Mucosa of rectum (tissue), 2 donors: ENCODE data around the gene SDHC.
A peak's percentile ranks its signal among the peaks of the same experiment; 100 is the strongest.
"Not testable (repeated sequence)": the region's sequence is repeated elsewhere in the genome, so short reads cannot be mapped to it uniquely, and the experiment has no call there.

Experiments
- H3K27ac ChIP-seq, 2 donors: one replicate each; pipeline ENCODE4 v1.7.0; 2013; ENCODE audit warnings: inconsistent platforms in 2 of 2, low read depth in 2 of 2, low read length in 2 of 2
- H3K27me3 ChIP-seq, 2 donors: one replicate each; pipeline ENCODE4 v1.7.0; 2013; ENCODE audit warnings: low read length in 2 of 2; ENCODE audit not compliant: control insufficient read depth in 2 of 2, insufficient read depth in 2 of 2
- H3K36me3 ChIP-seq, 2 donors: one replicate each; pipeline ENCODE4 v1.7.0; 2013; ENCODE audit warnings: low read length in 2 of 2; ENCODE audit not compliant: control insufficient read depth in 2 of 2, insufficient read depth in 2 of 2
- H3K4me1 ChIP-seq, 2 donors: one replicate each; pipeline ENCODE4 v1.7.0; 2013; ENCODE audit warnings: low read length in 2 of 2, mild to moderate bottlenecking in 1 of 2; ENCODE audit not compliant: control insufficient read depth in 2 of 2, insufficient read depth in 2 of 2
- H3K4me3 ChIP-seq, 2 donors: one replicate each; pipeline ENCODE4 v1.7.0; 2013; ENCODE audit warnings: low read length in 2 of 2
- H3K9ac ChIP-seq, 2 donors: one replicate each; pipeline ENCODE4 v1.7.0; 2013; ENCODE audit warnings: low read length in 2 of 2, low read depth in 1 of 2, mild to moderate bottlenecking in 1 of 2
- H3K9me3 ChIP-seq, 2 donors: one replicate each; pipeline ENCODE4 v1.7.0; 2013; ENCODE audit warnings: low read length in 2 of 2; ENCODE audit not compliant: control insufficient read depth in 2 of 2
- donor health status: healthy.
- donor health status: Normal muscosa, but diverticular disease.

SDHC gene

DNA sequence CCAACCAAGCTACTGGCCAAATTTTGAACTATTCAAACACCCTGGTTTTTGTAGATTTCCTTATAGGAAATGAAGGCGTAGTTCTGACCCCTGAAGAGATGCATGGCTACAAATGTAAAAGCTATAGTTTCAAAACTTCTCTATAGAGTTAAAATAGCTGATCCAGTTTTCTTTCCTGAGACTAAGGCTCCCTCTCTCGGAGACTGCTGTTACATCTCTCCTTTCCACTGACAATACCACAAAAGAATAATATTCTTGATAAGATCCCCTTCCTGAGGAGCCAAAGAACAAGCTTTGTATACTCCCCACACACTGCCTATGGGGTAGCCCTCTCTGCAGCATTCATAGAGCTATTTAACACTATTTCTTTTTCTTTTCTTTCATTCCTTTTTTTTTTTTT, 60.2 kb downstream of the SDHC start:
- Histone ChIP-seq H3K9ac (no peak overlapping the region), H3K27me3 (no peaks in the 10 kb centered on the region), H3K4me1 (no peaks in the 10 kb centered on the region), H3K36me3 (no peaks in the 10 kb centered on the region), H3K4me3 (no peak overlapping the region), H3K9me3 (no peaks in the 10 kb centered on the region), H3K27ac (no peak overlapping the region)

- H3K4me3 ChIP-seq, result no peak overlapping the region
These were observed 63.8 kb downstream of the SDHC start for GRCh38 chr1:161378014-161378413.

GRCh38 chr1:161379071-161379470, 64.9 kb downstream of the SDHC start:
- H3K9ac ChIP-seq, result no peak overlapping the region
- no peak overlapping the region for H3K4me3 ChIP-seq
- no peak overlapping the region for H3K27ac ChIP-seq
- H3K9me3 ChIP-seq, result no peaks in the 10 kb centered on the region
- no peaks in the 10 kb centered on the region for H3K27me3 ChIP-seq
- H3K36me3 ChIP-seq, result no peaks in the 10 kb centered on the region
- H3K4me1 ChIP-seq, result peaks cover 0 to 3% of the 10 kb centered on the region in 2 donors

More at GRCh38 chr1:161378014-161378413, 63.8 kb downstream of the SDHC start:
- no peaks in the 10 kb centered on the region for H3K27me3 ChIP-seq
- peaks cover 0 to 3% of the 10 kb centered on the region in 2 donors for H3K4me1 ChIP-seq
- no peaks in the 10 kb centered on the region for H3K9me3 ChIP-seq
- H3K27ac ChIP-seq, result no peak overlapping the region
- H3K9ac ChIP-seq, result no peak overlapping the region
- H3K36me3 ChIP-seq, result no peaks in the 10 kb centered on the region

DNA sequence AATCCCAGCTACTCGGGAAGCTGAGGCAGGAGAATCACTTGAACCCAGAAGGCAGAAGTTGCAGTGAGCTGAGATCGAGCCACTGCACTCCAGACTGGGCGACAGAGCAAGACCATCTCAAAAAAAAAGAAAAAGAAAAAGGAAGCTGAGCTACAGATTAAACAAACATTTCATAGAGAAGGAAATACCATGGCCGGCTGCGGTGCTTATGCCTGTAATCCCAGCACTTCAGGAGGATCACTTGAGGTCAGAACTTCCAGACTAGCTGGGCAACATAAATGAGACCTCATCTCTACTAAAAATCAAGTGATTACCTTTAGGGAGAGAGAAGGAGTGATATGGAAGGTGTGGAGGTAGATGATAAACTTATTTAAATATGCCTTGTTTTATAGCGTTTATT, 67.5 kb downstream of the SDHC start:
- Histone ChIP-seq H3K4me1 (peaks cover 0 to 3% of the 10 kb centered on the region in 2 donors), H3K27ac (no peak overlapping the region), H3K27me3 (no peaks in the 10 kb centered on the region), H3K9ac (no peak overlapping the region), H3K9me3 (no peaks in the 10 kb centered on the region), H3K4me3 (no peak overlapping the region), H3K36me3 (no peaks in the 10 kb centered on the region)

GRCh38 chr1:161382214-161383019, 68.2 kb downstream of the SDHC start:
- Histone ChIP-seq H3K4me1 (peaks cover 0 to 3% of the 10 kb centered on the region in 2 donors), H3K9me3 (no peaks in the 10 kb centered on the region), H3K36me3 (no peaks in the 10 kb centered on the region), H3K9ac (no peak overlapping the region), H3K27me3 (no peaks in the 10 kb centered on the region), H3K4me3 (no peak overlapping the region), H3K27ac (no peak overlapping the region)

- H3K4me3 ChIP-seq, result no peak overlapping the region
These were observed 74.5 kb downstream of the SDHC start for GRCh38 chr1:161388639-161389038.

DNA sequence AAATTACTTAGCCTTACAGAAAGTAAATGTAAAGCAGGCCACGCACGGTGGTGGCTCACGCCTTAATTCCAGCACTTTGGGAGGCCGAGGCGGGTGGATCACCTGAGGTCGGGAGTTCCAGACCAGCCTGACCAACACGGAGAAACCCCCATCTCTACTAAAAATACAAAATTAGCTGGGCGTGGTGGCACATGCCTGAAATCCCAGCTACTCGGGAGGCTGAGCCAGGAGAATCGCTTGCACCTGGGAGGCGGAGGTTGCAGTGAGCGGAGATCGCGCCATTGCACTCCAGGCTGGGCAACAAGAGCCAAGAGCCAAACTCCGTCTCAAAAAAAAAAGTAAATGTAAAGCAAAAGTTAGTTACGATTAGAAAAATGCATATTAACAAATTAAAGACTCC, 75.0 kb downstream of the SDHC start:
- peak overlapping the region; percentile 84 to 94 for H3K9ac ChIP-seq
- not testable (repeated sequence) for H3K9me3 ChIP-seq, H3K27me3 ChIP-seq, H3K36me3 ChIP-seq
- H3K27ac ChIP-seq, result peak overlapping the region; percentile 88 to 94
- peak overlapping the region; percentile 92 to 97 for H3K4me3 ChIP-seq
- peaks cover 6 to 11% of the 10 kb centered on the region in 2 donors for H3K4me1 ChIP-seq

More at GRCh38 chr1:161388639-161389038, 74.5 kb downstream of the SDHC start:
- Histone ChIP-seq H3K4me1 (peaks cover 6 to 11% of the 10 kb centered on the region in 2 donors), H3K36me3 (no peaks in the 10 kb centered on the region), H3K27me3 (no peaks in the 10 kb centered on the region), H3K27ac (no peak overlapping the region), H3K9me3 (no peaks in the 10 kb centered on the region), H3K9ac (no peak overlapping the region)

DNA sequence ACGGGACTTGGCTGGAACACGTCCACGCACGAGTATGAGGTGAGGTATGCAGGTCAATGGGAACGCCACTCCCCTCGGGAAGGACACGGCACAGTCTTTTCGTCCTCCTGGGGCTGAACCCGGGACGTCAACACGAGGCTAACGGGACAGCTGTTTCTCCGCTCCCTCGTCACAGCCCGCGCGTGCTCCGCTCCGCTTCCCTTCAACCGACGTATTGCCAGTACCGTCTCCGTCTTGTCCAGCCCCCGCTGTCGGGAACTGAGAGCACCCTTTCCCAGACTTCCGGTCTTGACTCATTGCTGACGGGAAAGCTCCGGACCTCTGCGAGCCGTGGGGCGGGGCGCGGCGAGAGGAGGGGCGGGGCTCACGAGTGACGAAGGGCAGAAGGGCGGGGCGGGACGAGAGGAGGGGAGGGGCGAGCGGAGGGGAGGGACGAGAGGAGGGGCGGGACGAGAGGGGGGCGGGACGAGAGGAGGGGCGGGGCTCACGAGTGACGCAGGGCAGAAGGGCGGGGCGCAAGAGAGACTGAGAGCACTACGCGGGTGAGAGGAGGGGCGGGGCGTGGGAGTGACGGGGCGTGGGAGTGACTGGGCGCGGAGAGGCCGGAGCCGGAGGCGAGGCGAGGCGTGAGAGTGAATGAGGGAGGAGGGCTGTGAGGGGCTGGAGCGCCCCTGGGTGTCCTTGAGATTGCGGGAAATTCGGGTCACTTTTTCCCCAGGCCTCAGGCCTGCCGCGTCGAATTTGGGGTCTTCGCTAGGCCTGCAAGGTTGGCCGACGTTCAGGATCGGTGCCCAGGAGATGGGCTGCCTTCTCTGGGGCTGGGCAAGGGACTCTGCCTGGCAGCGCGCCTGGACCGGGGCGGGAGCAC, 75.7 kb downstream of the SDHC start:
- H3K4me3 ChIP-seq, result peak overlapping the region; percentile 92 to 97
- peak overlapping the region; percentile 88 to 94 for H3K27ac ChIP-seq
- H3K4me1 ChIP-seq, result peaks cover 6 to 11% of the 10 kb centered on the region in 2 donors
- no peaks in the 10 kb centered on the region for H3K27me3 ChIP-seq
- H3K9me3 ChIP-seq, result no peaks in the 10 kb centered on the region
- H3K9ac ChIP-seq, result peak overlapping the region; percentile 87 to 94
- H3K36me3 ChIP-seq, result no peaks in the 10 kb centered on the region

GRCh38 chr1:161390559-161390858, 76.3 kb downstream of the SDHC start:
- H3K9me3 ChIP-seq, result no peaks in the 10 kb centered on the region
- H3K9ac ChIP-seq, result peak overlapping the region; percentile 80 to 87
- peak overlapping the region; percentile 72 to 76 for H3K27ac ChIP-seq
- peak overlapping the region; percentile 79 to 87 for H3K4me3 ChIP-seq
- no peaks in the 10 kb centered on the region for H3K27me3 ChIP-seq
- H3K4me1 ChIP-seq, result peaks cover 6 to 11% of the 10 kb centered on the region in 2 donors
- no peaks in the 10 kb centered on the region for H3K36me3 ChIP-seq

GRCh38 chr1:161391136-161391535, 77.0 kb downstream of the SDHC start:
- not testable (repeated sequence) for H3K27ac ChIP-seq, H3K4me3 ChIP-seq, H3K27me3 ChIP-seq, H3K9me3 ChIP-seq, H3K9ac ChIP-seq, H3K36me3 ChIP-seq
- peaks cover 6 to 11% of the 10 kb centered on the region in 2 donors for H3K4me1 ChIP-seq
